SU-DHL-6 (cell line): ENCODE measurements around the gene PPCDC.

Experiments
- CTCF ChIP-seq: fragments of 200-600 bp; sonication (generic); IDR thresholded peaks from one replicate; pipeline ENCODE4 v1.5.1; 2017; ENCODE audit warnings: antibody characterized with exemption, mild to moderate bottlenecking, low read length, moderate library complexity; ENCODE audit not compliant: insufficient read depth, poor library complexity, severe bottlenecking
- EZH2phosphoT487 ChIP-seq: fragments of 200-600 bp; sonication (generic), shearing (Covaris generic); conservative IDR thresholded peaks from 2 replicates; pipeline ENCODE4 v1.6.1; 2018; ENCODE audit warnings: mild to moderate bottlenecking, antibody characterized with exemption, low read length, moderate library complexity, mixed read lengths

GRCh38 chr15:75063889-75064288 is 40.5 kb downstream of the PPCDC start:
- TF ChIP-seq CTCF (no peak), EZH2phosphoT487 (no peak)
